ENCODE data around the gene IRAK4. TPM values are rescaled to one million over a fixed set of nuclear protein-coding genes. Genes with fewer than 3 reads are reported as not detected.

IRAK4 gene
- total RNA-seq, 1 donor from 2014 or later = 9.9 TPM

DNA sequence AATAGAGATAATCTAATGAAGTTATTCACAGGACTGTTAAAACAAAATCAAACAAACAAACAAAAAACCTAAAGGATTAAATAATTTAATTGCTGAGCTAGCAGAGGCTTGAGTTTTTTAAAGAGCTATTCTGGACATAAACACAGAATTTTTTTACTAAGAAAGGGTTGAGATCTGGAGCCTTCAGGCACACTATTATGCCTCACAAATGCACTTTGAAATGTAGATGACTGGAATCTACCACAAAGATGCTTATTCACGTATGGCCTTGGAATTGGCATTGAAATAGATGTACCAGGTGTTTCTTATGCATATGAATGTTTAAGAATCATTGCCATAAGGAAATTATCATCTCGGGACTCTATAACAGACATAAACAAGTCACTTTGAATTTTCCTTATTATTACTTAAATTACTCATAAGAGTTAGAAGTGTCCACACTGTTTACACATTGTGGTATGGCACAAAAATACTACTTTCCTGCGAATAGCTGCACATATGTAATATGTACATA lies 21.8 kb upstream of the IRAK4 start:
- Mint-ChIP-seq H3K4me1 (ENCODE audit: low read depth, unreplicated experiment) (peaks cover 16% of the 10 kb centered on the region), H3K36me3 (ENCODE audit: low read depth, unreplicated experiment) (peaks cover 3% of the 10 kb centered on the region), H3K27me3 (ENCODE audit: low read depth, unreplicated experiment) (no peaks in the 10 kb centered on the region), H3K4me3 (ENCODE audit: unreplicated experiment) (no peak overlapping the region), H3K27ac (ENCODE audit: unreplicated experiment) (no peak overlapping the region), H3K9me3 (ENCODE audit: unreplicated experiment) (no peaks in the 10 kb centered on the region)
- H3K4me3 ChIP-seq (ENCODE audit: insufficient read depth, low read depth, low read length) = no peak overlapping the region
- peak overlapping the region; percentile 14 for H3K4me2 ChIP-seq (ENCODE audit: low read length)
- H3K36me3 ChIP-seq (ENCODE audit: insufficient read depth, low read length) = peaks cover 17% of the 10 kb centered on the region
- no peaks in the 10 kb centered on the region for H3K9me3 ChIP-seq (ENCODE audit: insufficient read depth, low read depth, low read length)
- peak; percentile 27 for DNase-seq (ENCODE audit: low read depth)
- peak overlapping the region; percentile 65 for H3K27ac ChIP-seq (ENCODE audit: low read depth, low read length)
- H2AFZ ChIP-seq (ENCODE audit: low read depth, low read length) = no peak overlapping the region
- H3K27me3 ChIP-seq (ENCODE audit: insufficient read depth, low read length) = no peaks in the 10 kb centered on the region
- TF ChIP-seq, protein P1, sequence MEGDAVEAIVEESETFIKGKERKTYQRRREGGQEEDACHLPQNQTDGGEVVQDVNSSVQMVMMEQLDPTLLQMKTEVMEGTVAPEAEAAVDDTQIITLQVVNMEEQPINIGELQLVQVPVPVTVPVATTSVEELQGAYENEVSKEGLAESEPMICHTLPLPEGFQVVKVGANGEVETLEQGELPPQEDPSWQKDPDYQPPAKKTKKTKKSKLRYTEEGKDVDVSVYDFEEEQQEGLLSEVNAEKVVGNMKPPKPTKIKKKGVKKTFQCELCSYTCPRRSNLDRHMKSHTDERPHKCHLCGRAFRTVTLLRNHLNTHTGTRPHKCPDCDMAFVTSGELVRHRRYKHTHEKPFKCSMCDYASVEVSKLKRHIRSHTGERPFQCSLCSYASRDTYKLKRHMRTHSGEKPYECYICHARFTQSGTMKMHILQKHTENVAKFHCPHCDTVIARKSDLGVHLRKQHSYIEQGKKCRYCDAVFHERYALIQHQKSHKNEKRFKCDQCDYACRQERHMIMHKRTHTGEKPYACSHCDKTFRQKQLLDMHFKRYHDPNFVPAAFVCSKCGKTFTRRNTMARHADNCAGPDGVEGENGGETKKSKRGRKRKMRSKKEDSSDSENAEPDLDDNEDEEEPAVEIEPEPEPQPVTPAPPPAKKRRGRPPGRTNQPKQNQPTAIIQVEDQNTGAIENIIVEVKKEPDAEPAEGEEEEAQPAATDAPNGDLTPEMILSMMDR (IDR thresholded peaks at IDR 0.05; ENCODE audit: insufficient read depth, low read depth, low read length) = no peak
- no peak for TF ChIP-seq EZH2 (IDR thresholded peaks at IDR 0.05; ENCODE audit: insufficient read depth, low read length)
- FAIRE-seq = no peak
- peaks cover 22% of the 10 kb centered on the region for H3K4me1 ChIP-seq (ENCODE audit: insufficient read depth, low read length)
- peak overlapping the region; percentile 30 for H3K9ac ChIP-seq (ENCODE audit: low read length)
- no peaks in the 10 kb centered on the region for H4K20me1 ChIP-seq (ENCODE audit: insufficient read depth, low read length)
- H3K79me2 ChIP-seq (ENCODE audit: insufficient read depth, low read length) = no peaks in the 10 kb centered on the region

DNA sequence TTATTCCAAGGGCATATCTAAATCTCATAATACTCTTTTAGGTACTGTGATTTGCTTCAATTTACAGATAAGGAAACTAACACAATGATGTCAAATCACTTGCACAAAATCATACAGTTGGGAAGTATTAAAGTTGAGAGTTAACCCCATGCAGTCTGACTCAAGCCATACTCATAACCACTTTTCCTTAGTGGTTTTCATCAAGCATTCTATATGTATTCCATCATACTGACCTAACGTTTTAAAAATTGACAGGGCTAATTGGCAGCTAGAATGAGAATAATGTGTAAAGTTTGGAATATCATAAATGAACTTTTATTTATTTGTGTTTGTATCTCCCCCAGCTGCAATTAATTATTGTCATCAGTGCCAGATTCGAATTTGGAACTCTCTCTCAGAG lies 21.1 kb upstream of the IRAK4 start:
- TF ChIP-seq, protein P1 (IDR thresholded peaks at IDR 0.05; ENCODE audit: insufficient read depth, low read depth, low read length) = no peak
- no peak for TF ChIP-seq EZH2 (IDR thresholded peaks at IDR 0.05; ENCODE audit: insufficient read depth, low read length)
- Histone ChIP-seq H4K20me1 (ENCODE audit: insufficient read depth, low read length) (no peaks in the 10 kb centered on the region), H3K4me2 (ENCODE audit: low read length) (peak overlapping the region; percentile 45), H3K4me1 (ENCODE audit: insufficient read depth, low read length) (peaks cover 27% of the 10 kb centered on the region), H3K4me3 (ENCODE audit: insufficient read depth, low read depth, low read length) (no peak overlapping the region), H3K9ac (ENCODE audit: low read length) (peak overlapping the region; percentile 41), H3K27me3 (ENCODE audit: insufficient read depth, low read length) (no peaks in the 10 kb centered on the region), H3K79me2 (ENCODE audit: insufficient read depth, low read length) (no peaks in the 10 kb centered on the region), H2AFZ (ENCODE audit: low read depth, low read length) (no peak overlapping the region), H3K9me3 (ENCODE audit: insufficient read depth, low read depth, low read length) (no peaks in the 10 kb centered on the region), H3K27ac (ENCODE audit: low read depth, low read length) (peak overlapping the region; percentile 67), H3K36me3 (ENCODE audit: insufficient read depth, low read length) (peaks cover 17% of the 10 kb centered on the region)
- Mint-ChIP-seq H3K27ac (ENCODE audit: unreplicated experiment) (peak overlapping the region; percentile 12), H3K9me3 (ENCODE audit: unreplicated experiment) (no peaks in the 10 kb centered on the region), H3K4me1 (ENCODE audit: low read depth, unreplicated experiment) (peaks cover 18% of the 10 kb centered on the region), H3K36me3 (ENCODE audit: low read depth, unreplicated experiment) (peaks cover 3% of the 10 kb centered on the region), H3K27me3 (ENCODE audit: low read depth, unreplicated experiment) (no peaks in the 10 kb centered on the region), H3K4me3 (ENCODE audit: unreplicated experiment) (no peak overlapping the region)
- FAIRE-seq (no peak), DNase-seq (ENCODE audit: low read depth) (peak; percentile 80)

DNA sequence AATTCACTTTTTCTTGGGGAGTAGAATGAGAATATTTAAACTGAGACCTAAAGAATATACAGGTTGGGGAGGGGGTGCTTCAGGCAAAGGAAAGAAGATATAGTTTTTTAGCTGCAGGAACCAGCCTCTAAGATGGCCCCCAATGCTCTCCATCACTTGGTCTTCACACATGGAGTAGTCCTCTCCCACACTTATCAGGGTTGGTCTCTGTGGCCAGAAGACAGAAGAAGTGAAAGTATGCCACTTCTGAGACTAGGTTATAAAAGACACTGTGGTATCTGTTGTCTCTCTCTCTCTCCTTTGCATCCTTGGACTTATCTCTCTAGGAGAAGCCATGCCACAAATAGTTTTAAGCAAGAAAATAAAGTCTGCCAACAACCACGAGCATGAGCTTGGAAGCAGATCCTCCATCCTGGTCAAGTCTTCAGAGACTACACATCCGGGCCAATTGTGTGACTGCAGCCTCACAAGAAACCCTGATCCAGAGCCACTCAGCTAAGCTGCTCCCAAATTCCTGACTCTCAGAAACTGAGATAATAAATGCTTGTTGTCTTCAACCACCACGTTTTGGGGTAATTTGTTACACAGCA lies 18.1 kb upstream of the IRAK4 start:
- FAIRE-seq (no peak), DNase-seq (ENCODE audit: low read depth) (peak; percentile 36)
- Histone ChIP-seq H3K36me3 (ENCODE audit: insufficient read depth, low read length) (peaks cover 24% of the 10 kb centered on the region), H3K9me3 (ENCODE audit: insufficient read depth, low read depth, low read length) (peaks cover 8% of the 10 kb centered on the region), H3K9ac (ENCODE audit: low read length) (no peak overlapping the region), H4K20me1 (ENCODE audit: insufficient read depth, low read length) (no peaks in the 10 kb centered on the region), H3K27ac (ENCODE audit: low read depth, low read length) (no peak overlapping the region), H3K4me1 (ENCODE audit: insufficient read depth, low read length) (peaks cover 32% of the 10 kb centered on the region), H3K79me2 (ENCODE audit: insufficient read depth, low read length) (no peaks in the 10 kb centered on the region), H3K4me2 (ENCODE audit: low read length) (no peak overlapping the region), H3K4me3 (ENCODE audit: insufficient read depth, low read depth, low read length) (no peak overlapping the region), H3K27me3 (ENCODE audit: insufficient read depth, low read length) (no peaks in the 10 kb centered on the region), H2AFZ (ENCODE audit: low read depth, low read length) (no peak overlapping the region)
- Mint-ChIP-seq H3K27me3 (ENCODE audit: low read depth, unreplicated experiment) (no peaks in the 10 kb centered on the region), H3K9me3 (ENCODE audit: unreplicated experiment) (peaks cover 6% of the 10 kb centered on the region), H3K27ac (ENCODE audit: unreplicated experiment) (no peak overlapping the region), H3K4me1 (ENCODE audit: low read depth, unreplicated experiment) (peaks cover 18% of the 10 kb centered on the region), H3K36me3 (ENCODE audit: low read depth, unreplicated experiment) (peaks cover 15% of the 10 kb centered on the region), H3K4me3 (ENCODE audit: unreplicated experiment) (no peak overlapping the region)
- TF ChIP-seq EZH2 (IDR thresholded peaks at IDR 0.05; ENCODE audit: insufficient read depth, low read length) = no peak
- TF ChIP-seq, protein P1 (IDR thresholded peaks at IDR 0.05; ENCODE audit: insufficient read depth, low read depth, low read length) = no peak

Measured in astrocyte (in vitro differentiated cells and primary cell).